ENCODE data around the gene ZNF740. TPM values are rescaled to one million over a fixed set of nuclear protein-coding genes. Genes with fewer than 3 reads are reported as not detected.

Gene ZNF740
- total RNA-seq, 2 donors from 2014 or later, result 27.5 to 32.3 TPM

DNA sequence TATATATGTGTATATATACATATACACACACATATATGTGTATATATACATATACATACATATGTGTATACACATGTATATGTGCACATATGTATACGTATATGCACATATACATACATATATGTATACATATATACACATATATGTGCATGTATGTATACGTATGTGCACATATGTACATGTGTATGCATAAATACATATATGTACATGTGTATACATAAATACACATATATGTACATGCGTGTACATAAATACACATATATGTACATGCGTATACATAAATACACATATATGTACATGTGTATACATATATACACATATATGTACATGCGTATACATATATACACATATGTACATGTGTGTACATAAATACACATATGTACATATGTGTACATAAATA lies 33.3 kb upstream of the ZNF740 start:
- Histone ChIP-seq H3K9ac (ENCODE audit: low read depth in 2 of 2, low read length in 2 of 2) (no peak overlapping the region), H3K4me3 (no peak overlapping the region), H3K36me3 (no peaks in the 10 kb centered on the region), H3K9me3 (no peaks in the 10 kb centered on the region), H3K4me1 (no peaks in the 10 kb centered on the region), H3K27me3 (no peaks in the 10 kb centered on the region), H3K27ac (no peak overlapping the region)
- TF ChIP-seq, protein P1, sequence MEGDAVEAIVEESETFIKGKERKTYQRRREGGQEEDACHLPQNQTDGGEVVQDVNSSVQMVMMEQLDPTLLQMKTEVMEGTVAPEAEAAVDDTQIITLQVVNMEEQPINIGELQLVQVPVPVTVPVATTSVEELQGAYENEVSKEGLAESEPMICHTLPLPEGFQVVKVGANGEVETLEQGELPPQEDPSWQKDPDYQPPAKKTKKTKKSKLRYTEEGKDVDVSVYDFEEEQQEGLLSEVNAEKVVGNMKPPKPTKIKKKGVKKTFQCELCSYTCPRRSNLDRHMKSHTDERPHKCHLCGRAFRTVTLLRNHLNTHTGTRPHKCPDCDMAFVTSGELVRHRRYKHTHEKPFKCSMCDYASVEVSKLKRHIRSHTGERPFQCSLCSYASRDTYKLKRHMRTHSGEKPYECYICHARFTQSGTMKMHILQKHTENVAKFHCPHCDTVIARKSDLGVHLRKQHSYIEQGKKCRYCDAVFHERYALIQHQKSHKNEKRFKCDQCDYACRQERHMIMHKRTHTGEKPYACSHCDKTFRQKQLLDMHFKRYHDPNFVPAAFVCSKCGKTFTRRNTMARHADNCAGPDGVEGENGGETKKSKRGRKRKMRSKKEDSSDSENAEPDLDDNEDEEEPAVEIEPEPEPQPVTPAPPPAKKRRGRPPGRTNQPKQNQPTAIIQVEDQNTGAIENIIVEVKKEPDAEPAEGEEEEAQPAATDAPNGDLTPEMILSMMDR (IDR thresholded peaks at IDR 0.05), result no peak
- intact Hi-C loops (cut with DNase I), result no loop called here
- no peak for DNase-seq

DNA sequence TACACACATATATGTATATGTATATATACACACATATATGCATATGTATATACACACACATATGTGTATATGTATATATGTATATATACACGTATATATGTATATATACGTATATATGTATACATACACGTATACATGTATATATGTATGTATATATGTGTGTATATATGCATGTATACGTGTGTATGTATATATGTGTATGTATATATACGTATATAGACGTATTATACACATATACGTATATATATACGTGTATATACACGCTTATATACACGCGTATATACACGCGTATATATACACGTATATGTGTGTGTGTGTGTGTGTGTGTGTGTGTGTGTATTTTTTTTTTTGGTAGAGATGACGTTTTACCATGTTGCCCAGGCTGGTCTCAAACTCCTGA lies 32.9 kb upstream of the ZNF740 start:
- TF ChIP-seq, protein P1 (IDR thresholded peaks at IDR 0.05), result no peak
- no peaks in the 10 kb centered on the region for H3K4me1 ChIP-seq
- H3K9ac ChIP-seq (ENCODE audit: low read depth in 2 of 2, low read length in 2 of 2), result no peak overlapping the region
- H3K36me3 ChIP-seq, result no peaks in the 10 kb centered on the region
- intact Hi-C loops (cut with DNase I), result no loop called here
- DNase-seq, result no peak
- H3K9me3 ChIP-seq, result no peaks in the 10 kb centered on the region
- H3K27ac ChIP-seq, result no peak overlapping the region
- H3K27me3 ChIP-seq, result no peaks in the 10 kb centered on the region
- H3K4me3 ChIP-seq, result no peak overlapping the region

DNA sequence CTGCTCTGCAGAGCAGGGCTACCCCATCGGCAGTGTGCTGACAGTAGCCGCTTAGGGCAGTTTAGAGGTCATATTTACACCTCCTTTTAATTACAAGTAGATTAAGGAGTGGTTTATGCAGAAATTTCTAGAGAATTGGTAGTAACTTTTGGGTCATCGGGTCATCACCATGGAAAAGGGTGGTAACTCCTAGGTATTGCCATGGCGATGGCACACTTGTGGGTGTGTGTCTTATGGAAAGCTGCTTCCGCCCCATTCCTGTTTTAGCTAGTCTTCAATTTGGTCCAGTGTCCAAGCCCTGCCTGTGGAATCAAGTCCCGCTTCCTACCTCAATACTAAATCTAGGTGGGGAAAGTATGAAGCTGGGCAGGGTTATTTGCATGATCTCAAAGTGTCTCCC lies 29.5 kb upstream of the ZNF740 start:
- Histone ChIP-seq H3K36me3 (no peaks in the 10 kb centered on the region), H3K4me3 (no peak overlapping the region), H3K9me3 (no peaks in the 10 kb centered on the region), H3K27ac (no peak overlapping the region), H3K9ac (ENCODE audit: low read depth in 2 of 2, low read length in 2 of 2) (no peak overlapping the region), H3K4me1 (no peaks in the 10 kb centered on the region), H3K27me3 (no peaks in the 10 kb centered on the region)
- TF ChIP-seq, protein P1 (IDR thresholded peaks at IDR 0.05), result no peak
- intact Hi-C loops (cut with DNase I), result no loop called here
- DNase-seq, result no peak

DNA sequence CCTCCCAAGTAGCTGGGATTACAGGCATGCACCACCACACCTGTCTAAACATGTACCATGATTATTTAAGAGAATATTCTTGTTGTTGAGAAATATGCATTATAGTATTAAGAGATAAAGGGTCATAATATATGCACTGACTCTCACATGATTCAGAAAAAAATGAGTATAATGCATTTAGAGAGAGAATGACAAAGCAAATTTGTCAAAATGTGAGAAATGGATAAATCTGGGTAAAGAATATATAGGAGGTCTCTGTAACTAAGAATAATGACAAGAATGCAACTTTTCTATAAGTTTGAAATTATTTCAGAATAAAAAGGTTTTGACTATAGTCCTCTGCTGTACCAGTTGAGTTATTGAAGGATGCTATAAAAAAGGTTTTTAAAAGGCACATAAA lies 28.1 kb upstream of the ZNF740 start:
- no peaks in the 10 kb centered on the region for H3K4me1 ChIP-seq
- intact Hi-C loops (cut with DNase I), result no loop called here
- H3K9ac ChIP-seq (ENCODE audit: low read depth in 2 of 2, low read length in 2 of 2), result no peak overlapping the region
- H3K4me3 ChIP-seq, result no peak overlapping the region
- no peak overlapping the region for H3K27ac ChIP-seq
- TF ChIP-seq, protein P1 (IDR thresholded peaks at IDR 0.05), result no peak
- no peaks in the 10 kb centered on the region for H3K27me3 ChIP-seq
- no peaks in the 10 kb centered on the region for H3K36me3 ChIP-seq
- no peaks in the 10 kb centered on the region for H3K9me3 ChIP-seq
- DNase-seq, result no peak

DNA sequence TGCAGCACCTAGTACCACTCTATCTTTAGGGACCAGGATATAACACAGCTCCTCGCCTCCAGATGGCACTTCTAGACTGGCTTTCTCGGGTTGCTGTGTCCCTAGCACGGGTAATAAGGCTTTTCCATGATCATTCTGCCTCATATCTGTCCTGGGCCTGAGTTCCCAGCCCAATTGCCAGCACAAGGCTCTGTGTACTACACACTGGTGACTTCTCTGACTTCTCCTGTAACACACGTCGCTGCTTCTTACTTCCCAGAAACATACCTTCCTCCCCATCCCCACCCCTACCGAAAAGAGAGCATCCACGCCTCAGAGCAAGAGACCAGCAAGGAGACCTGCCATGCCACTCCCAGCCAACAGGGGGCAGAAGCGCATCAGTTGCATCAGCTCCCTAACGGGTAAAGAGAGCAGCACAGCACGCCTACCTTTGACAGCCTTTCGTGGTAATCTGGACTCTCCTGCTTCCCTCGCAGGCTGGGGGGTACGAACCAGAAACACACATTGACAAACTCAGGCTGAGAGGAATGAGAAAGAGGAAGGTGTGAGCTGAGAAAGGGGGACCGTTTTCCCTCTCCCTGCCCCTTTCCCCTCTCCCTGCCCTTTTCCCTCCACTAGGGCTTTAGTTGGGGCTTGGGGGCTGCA lies 21.2 kb upstream of the ZNF740 start:
- TF ChIP-seq, protein P1 (IDR thresholded peaks at IDR 0.05), result peak; percentile 95
- Histone ChIP-seq H3K27me3 (no peaks in the 10 kb centered on the region), H3K4me1 (no peaks in the 10 kb centered on the region), H3K9ac (ENCODE audit: low read depth in 2 of 2, low read length in 2 of 2) (no peak overlapping the region), H3K9me3 (no peaks in the 10 kb centered on the region), H3K4me3 (no peak overlapping the region), H3K36me3 (no peaks in the 10 kb centered on the region), H3K27ac (no peak overlapping the region)
- intact Hi-C loops (cut with DNase I), result loop anchor here (2.0 to 5.0 kb wide), 2 partner anchors 37 to 133 kb away; no protein-coding TSS in a partner anchor
- peak; percentile 91 for DNase-seq

All from colonic mucosa (tissue), 4 donors.